Type B pancreatic cell (in vitro differentiated cells): ENCODE results near the gene ABCB6. TPM values are rescaled to one million over a fixed set of nuclear protein-coding genes. Genes with fewer than 3 reads are reported as not detected.
A peak's percentile ranks its signal among the peaks of the same experiment; 100 is the strongest.

Experiments used
- DNase-seq: peaks from one replicate; pipeline ENCODE4 v3.0.0; 2021; ENCODE audit warnings: mixed read lengths; ENCODE audit not compliant: unreplicated experiment; ENCODE audit errors: extremely low spot score
- H3K27ac Mint-ChIP-seq: 2 replicates; pipeline ENCODE4 v1.8.0; 2021; ENCODE audit warnings: mild to moderate bottlenecking, mixed read lengths
- H3K27me3 Mint-ChIP-seq: 2 replicates; pipeline ENCODE4 v1.8.0; 2021; ENCODE audit warnings: mixed read lengths
- H3K36me3 Mint-ChIP-seq: 2 replicates; pipeline ENCODE4 v1.8.0; 2021; ENCODE audit warnings: mixed read lengths
- H3K4me1 Mint-ChIP-seq: one replicate; pipeline ENCODE4 v1.8.0; 2021; ENCODE audit warnings: mixed read lengths; ENCODE audit not compliant: unreplicated experiment
- H3K4me3 Mint-ChIP-seq: 2 replicates; pipeline ENCODE4 v1.8.0; 2021; ENCODE audit warnings: mild to moderate bottlenecking, mixed read lengths
- H3K9me3 Mint-ChIP-seq: 2 replicates; pipeline ENCODE4 v1.8.0; 2021; ENCODE audit warnings: mixed read lengths
- total RNA-seq: library from RNA; stranded (reverse); gene quantifications from 2 replicates; pipeline ENCODE4 v1.2.1, GENCODE V29; 2021; ENCODE audit warnings: low replicate concordance
- TF ChIP-seq, protein P1 (sequence below): fragments of 200-600 bp; sonication (generic); conservative IDR thresholded peaks from 2 replicates; pipeline ENCODE4 v1.5.0; 2021; ENCODE audit warnings: antibody characterized with exemption, mild to moderate bottlenecking

ABCB6 gene
- total RNA-seq, 1 donor from 2014 or later = 40.4 TPM

DNA sequence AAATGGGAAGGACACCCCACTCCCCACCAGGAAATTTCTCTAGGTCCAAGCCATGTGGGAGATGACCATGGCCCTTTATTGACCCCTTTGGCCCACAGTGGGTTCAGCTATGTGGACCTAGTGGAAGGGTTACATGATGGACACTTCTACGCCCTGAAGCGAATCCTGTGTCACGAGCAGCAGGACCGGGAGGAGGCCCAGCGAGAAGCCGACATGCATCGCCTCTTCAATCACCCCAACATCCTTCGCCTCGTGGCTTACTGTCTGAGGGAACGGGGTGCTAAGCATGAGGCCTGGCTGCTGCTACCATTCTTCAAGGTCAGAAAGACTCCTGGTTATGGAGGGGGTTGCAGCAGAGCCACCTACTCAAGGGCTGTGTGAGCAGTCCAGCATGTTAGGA lies 27.8 kb upstream of the ABCB6 start:
- peaks cover 14% of the 10 kb centered on the region for H3K4me1 Mint-ChIP-seq
- H3K27ac Mint-ChIP-seq = peak overlapping the region; percentile 93
- peak overlapping the region; percentile 95 for H3K4me3 Mint-ChIP-seq
- TF ChIP-seq, protein P1, sequence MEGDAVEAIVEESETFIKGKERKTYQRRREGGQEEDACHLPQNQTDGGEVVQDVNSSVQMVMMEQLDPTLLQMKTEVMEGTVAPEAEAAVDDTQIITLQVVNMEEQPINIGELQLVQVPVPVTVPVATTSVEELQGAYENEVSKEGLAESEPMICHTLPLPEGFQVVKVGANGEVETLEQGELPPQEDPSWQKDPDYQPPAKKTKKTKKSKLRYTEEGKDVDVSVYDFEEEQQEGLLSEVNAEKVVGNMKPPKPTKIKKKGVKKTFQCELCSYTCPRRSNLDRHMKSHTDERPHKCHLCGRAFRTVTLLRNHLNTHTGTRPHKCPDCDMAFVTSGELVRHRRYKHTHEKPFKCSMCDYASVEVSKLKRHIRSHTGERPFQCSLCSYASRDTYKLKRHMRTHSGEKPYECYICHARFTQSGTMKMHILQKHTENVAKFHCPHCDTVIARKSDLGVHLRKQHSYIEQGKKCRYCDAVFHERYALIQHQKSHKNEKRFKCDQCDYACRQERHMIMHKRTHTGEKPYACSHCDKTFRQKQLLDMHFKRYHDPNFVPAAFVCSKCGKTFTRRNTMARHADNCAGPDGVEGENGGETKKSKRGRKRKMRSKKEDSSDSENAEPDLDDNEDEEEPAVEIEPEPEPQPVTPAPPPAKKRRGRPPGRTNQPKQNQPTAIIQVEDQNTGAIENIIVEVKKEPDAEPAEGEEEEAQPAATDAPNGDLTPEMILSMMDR = no peak
- no peaks in the 10 kb centered on the region for H3K36me3 Mint-ChIP-seq
- H3K27me3 Mint-ChIP-seq = peaks cover 9% of the 10 kb centered on the region
- no peaks in the 10 kb centered on the region for H3K9me3 Mint-ChIP-seq
- no peak for DNase-seq

DNA sequence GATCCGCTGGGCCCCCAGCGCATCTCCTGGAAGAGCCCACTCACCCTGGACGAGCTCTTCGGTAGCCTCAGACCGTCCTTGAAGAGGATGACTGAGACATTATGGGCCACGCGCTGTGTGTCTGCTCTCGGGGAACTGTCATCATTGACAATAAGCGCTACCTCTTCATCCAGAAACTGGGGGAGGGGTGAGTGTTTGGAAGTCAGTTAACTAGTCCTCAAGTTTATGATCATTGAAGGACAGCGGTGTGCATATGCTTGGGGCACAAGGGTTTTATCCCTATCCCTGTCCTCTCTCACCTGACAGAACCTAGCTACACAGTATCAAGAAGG lies 27.1 kb upstream of the ABCB6 start:
- no peak for DNase-seq
- Mint-ChIP-seq H3K4me1 (peaks cover 14% of the 10 kb centered on the region), H3K36me3 (no peaks in the 10 kb centered on the region), H3K27ac (peak overlapping the region; percentile 93), H3K27me3 (peaks cover 2% of the 10 kb centered on the region), H3K4me3 (peak overlapping the region; percentile 95), H3K9me3 (no peaks in the 10 kb centered on the region)
- TF ChIP-seq, protein P1 = no peak

DNA sequence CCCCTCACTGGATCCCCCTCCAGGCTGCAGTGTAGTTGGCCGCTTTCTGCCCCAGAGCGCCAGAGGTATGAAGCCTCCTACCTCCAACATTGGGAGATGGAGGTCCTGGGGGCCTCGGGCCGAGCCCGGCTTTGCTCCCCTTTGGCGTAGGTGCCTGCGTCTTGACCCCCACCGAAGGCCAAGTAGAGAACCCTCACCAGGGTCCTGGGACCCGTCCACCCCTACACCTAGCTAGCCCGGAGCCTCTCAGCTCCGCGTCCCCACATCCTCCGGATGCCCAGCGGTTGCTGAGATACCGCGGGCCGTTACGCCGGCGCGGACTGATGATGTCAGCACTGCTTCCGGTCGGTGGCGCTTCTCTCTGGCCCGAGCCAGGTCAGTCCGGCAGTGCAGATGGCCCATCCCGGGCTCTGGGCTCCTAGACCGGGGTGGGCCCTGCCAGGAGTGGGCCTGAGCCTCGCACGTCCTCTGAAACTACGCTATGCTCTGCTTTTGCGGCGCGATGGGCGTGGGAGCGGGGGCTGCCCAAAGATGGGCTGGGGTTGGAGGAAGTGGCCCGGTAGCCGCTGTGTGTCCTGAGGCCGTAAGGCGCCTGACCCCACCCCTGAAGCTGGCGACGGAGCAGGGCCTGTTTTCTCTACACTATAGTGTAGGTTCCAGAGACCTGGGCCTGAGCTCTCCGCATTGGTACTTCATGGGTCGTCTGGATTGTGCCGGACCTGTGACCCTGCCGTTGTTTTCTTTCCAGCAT lies 26.6 kb upstream of the ABCB6 start, which contains the start of the genes GLB1L and STK16:
Gene GLB1L, minus strand, starts transcription at position 297 of the 751 bp plus-strand sequence. CDS start 1,871 bp downstream, outside the sequence.
Gene STK16, plus strand, starts transcription at position 332 of the 751 bp plus-strand sequence. CDS start 521 bp downstream, outside the sequence.
- H3K27ac Mint-ChIP-seq = peak within 1 kb of the TSS; percentile 93
- no peaks in the 10 kb centered on the region for H3K9me3 Mint-ChIP-seq
- H3K4me3 Mint-ChIP-seq = peak within 1 kb of the TSS; percentile 95
- peaks cover 14% of the 10 kb centered on the region for H3K4me1 Mint-ChIP-seq
- TF ChIP-seq, protein P1 = no peak
- no peaks in the 10 kb centered on the region for H3K27me3 Mint-ChIP-seq
- DNase-seq = peak; percentile 95
- no peaks in the 10 kb centered on the region for H3K36me3 Mint-ChIP-seq

DNA sequence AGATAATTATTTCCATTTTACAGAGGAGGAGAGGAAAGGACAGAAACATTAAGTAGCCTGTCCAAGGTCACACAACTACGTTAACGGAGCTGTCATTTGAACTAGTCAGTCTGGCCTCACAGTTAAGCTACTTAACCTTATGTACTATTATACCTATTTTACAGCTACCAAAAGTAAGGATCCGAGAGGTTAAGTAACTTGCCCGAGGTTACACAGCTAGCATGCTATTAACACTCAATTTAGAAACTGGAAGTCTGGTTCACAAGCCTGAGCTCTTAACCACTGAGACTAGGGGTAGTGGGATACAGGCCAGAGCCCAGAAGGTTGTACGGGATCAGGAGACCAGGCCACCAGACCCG lies 26.0 kb upstream of the ABCB6 start:
- H3K9me3 Mint-ChIP-seq = no peaks in the 10 kb centered on the region
- H3K36me3 Mint-ChIP-seq = no peaks in the 10 kb centered on the region
- peak overlapping the region; percentile 93 for H3K27ac Mint-ChIP-seq
- DNase-seq = no peak
- TF ChIP-seq, protein P1 = no peak
- peak overlapping the region; percentile 95 for H3K4me3 Mint-ChIP-seq
- H3K4me1 Mint-ChIP-seq = peaks cover 13% of the 10 kb centered on the region
- no peaks in the 10 kb centered on the region for H3K27me3 Mint-ChIP-seq

DNA sequence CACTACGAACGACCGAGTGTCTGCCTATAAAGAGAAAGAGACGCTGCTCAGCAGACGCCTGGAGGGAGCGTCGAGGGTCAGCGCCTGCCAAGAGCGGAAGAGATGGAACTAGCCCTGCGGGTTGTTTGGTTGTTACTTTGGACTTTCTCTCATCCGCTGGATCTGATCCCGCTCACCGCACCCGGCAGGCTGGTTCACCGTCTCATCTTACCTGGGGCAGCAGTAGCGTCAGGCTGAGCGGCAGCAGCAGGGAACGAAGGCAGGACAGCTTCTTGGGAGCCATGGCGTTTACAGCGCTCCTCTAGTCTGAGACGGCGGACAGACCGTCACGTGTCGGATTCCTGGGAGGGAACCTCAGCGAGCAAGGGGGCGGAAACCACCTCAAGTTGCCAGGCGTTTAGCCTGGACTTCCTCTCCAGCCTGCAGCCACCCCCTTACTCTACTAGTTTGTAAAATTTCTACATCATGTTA lies 24.6 kb upstream of the ABCB6 start:
- no peaks in the 10 kb centered on the region for H3K36me3 Mint-ChIP-seq
- TF ChIP-seq, protein P1 = no peak
- H3K4me1 Mint-ChIP-seq = no peaks in the 10 kb centered on the region
- no peak for DNase-seq
- H3K27ac Mint-ChIP-seq = no peak overlapping the region
- no peaks in the 10 kb centered on the region for H3K9me3 Mint-ChIP-seq
- H3K4me3 Mint-ChIP-seq = peak overlapping the region; percentile 72
- no peaks in the 10 kb centered on the region for H3K27me3 Mint-ChIP-seq
